GM19468 (cell line): Measurements from ENCODE around the gene SMAD1.
"Not testable (repeated sequence)": the region's sequence is repeated elsewhere in the genome, so short reads cannot be mapped to it uniquely, and the experiment has no call there.

Experiments used
- ATAC-seq: cut with Tn5 transposase; IDR thresholded peaks from one replicate; pipeline ENCODE4 v1.9.1; 2021; ENCODE audit warnings: mild to moderate bottlenecking, moderate library complexity, moderate number of reproducible peaks; ENCODE audit not compliant: unreplicated experiment; ENCODE audit errors: extremely low read depth

SMAD1 gene

GRCh38 chr4:145523117-145523516 is 41.5 kb downstream of the SMAD1 start:
- no peak for ATAC-seq

DNA sequence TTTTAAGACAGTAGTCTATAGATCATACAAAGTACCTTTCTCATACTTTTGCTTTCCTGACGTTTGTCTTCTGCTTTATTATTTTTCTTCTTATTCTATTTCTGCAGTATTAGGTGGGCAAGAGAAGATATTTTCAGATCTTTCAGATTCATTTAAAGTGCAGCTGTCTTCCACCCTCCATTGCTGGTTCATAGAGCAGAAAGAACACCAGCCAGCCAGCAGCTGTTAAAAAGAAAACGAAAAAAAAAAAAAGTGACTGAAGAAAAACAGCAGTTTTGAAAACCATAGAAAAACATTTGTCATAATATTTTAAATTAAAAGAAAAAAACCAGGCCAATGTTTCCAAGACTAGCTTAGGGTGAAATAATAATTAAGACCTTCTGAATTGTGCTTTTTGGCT is 42.9 kb downstream of the SMAD1 start:
- no peak for ATAC-seq

DNA sequence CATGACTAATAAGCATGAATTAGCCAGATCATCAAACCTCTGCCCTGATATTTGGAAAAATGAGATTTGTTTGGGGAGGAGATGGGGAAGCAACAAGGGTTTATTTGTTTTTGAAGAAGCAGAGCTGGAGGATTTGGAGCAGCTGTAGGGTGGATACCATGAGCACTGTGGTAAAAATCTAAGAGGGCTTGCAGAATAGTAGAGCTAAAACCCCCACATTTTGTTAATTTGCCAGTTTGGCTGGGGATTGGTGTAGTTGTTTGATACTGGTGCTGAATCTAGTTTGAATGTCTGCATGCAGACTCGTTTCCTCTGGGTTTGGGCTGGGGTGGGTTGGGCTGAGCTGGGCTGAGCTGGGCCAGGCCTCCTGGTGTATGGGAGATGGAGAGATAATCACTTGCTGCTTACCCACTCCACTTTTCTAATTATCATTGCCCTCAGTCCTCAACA is 43.7 kb downstream of the SMAD1 start:
- no peak for ATAC-seq

- no peak for ATAC-seq
Measured at GRCh38 chr4:145527773-145528172, 46.1 kb downstream of the SMAD1 start.

GRCh38 chr4:145528601-145529000 is 46.9 kb downstream of the SMAD1 start:
- no peak for ATAC-seq

DNA sequence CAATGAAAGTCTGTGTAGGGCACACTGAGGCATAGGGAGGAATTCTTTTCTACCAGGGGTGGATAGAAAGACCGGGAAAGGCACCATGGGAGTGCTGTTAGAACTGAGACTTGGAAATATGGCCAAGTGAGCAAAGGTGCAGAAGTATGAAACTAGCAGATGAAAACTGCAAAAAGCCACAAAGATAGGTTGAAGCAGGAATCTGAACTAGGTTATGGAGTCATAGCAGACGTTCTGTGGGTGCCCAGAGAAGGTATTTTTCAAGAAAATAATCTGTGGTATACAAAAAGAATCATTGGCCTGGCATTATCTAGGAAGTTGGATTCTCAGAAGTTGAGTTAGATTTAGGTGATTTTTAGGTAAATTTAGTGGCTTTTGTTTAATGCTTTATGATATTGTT is 48.5 kb downstream of the SMAD1 start:
- no peak for ATAC-seq

- no peak for ATAC-seq
Measured at GRCh38 chr4:145530662-145531061, 49.0 kb downstream of the SMAD1 start.

DNA sequence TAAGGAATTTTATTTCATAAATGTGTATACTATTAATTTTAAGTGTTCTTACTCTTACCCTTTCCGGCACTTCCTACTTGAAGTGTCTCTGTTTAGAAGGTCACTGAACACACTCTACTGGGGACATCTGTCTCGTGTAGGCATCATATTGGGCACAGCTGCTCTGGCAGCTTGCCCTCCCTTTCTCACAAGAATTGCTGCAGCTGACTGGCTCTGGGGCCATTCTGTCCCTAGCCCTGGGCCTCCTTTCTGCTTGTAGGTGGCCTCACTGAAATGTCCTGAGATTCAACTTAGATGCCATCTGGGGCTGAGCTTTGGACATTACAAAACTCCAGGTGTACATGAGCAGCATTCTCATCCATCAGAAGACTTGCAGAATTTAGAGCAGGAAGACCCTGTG is 49.6 kb downstream of the SMAD1 start:
- peak; percentile 36 for ATAC-seq

GRCh38 chr4:145531859-145532258 is 50.2 kb downstream of the SMAD1 start:
- ATAC-seq = no peak

- no peak for ATAC-seq
Measured at GRCh38 chr4:145533001-145533400, 51.3 kb downstream of the SMAD1 start.

- not testable (repeated sequence) for ATAC-seq
Measured at GRCh38 chr4:145533415-145533814, 51.8 kb downstream of the SMAD1 start.

DNA sequence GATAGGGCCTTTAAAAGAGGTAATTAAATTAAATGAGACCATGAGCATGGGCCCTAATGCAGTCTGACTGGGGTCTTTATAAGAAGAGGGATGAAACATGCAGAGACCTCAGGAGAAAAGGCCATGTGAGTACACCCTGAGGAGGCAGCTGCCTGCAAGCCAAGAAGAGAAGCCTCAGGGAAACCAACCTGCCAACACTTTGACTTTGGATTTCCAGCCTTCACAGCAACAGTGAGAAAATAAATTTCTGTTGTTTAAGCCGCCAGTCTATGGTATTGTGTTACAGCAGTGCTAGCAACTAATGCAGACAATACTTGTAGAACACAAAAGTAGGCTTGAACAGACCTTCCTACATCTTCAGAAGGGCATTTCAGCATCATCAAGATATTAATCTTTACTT is 52.3 kb downstream of the SMAD1 start:
- ATAC-seq = no peak

- no peak for ATAC-seq
Measured at GRCh38 chr4:145535202-145535601, 53.5 kb downstream of the SMAD1 start.

- no peak for ATAC-seq
Measured at GRCh38 chr4:145536044-145536443, 54.4 kb downstream of the SMAD1 start.

DNA sequence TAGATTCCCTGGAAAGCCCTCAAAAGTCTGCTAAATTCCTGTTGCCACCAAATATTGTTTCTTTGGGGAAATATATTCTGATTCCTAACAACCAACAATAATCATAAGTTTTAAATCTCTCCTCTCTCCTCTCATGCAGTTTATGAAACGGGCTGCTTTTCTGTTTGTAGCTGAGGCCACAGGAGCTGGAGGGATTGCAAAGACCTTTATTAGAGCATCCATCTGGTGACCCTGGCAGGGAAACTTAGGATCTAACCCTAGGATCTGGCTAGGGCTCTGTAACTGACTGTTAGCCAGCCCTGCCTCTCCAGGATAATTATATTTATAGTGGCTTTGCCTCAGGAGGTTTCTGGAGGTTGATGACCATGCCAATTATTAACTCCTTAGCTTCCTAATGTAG is 56.9 kb downstream of the SMAD1 start:
- no peak for ATAC-seq

GRCh38 chr4:145539671-145540070 is 58.0 kb downstream of the SMAD1 start:
- no peak for ATAC-seq

GRCh38 chr4:145540235-145540634 is 58.6 kb downstream of the SMAD1 start:
- no peak for ATAC-seq

DNA sequence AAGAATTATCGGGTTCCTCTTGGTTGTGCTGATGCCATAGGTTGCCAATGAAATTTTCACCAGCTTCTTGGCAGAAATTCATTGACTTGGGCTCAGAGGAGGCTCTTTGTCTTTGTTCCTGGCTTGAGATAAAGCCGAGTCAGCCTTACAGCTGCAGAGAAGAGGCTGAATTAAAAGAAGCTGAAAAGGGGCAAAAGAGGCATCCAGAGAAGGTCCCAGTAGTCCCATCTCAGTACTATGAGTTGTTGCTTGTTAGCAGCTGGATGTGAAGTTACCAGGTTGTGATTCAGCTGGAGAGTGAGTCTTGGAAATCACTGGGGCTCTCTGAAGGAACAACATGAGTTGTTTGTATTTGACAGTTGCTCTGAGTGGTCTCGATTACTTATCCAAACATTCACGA is 59.7 kb downstream of the SMAD1 start:
- no peak for ATAC-seq

GRCh38 chr4:145545031-145545430 is 63.4 kb downstream of the SMAD1 start:
- no peak for ATAC-seq

GRCh38 chr4:145545538-145546174 is 64.0 kb downstream of the SMAD1 start:
- no peak for ATAC-seq

DNA sequence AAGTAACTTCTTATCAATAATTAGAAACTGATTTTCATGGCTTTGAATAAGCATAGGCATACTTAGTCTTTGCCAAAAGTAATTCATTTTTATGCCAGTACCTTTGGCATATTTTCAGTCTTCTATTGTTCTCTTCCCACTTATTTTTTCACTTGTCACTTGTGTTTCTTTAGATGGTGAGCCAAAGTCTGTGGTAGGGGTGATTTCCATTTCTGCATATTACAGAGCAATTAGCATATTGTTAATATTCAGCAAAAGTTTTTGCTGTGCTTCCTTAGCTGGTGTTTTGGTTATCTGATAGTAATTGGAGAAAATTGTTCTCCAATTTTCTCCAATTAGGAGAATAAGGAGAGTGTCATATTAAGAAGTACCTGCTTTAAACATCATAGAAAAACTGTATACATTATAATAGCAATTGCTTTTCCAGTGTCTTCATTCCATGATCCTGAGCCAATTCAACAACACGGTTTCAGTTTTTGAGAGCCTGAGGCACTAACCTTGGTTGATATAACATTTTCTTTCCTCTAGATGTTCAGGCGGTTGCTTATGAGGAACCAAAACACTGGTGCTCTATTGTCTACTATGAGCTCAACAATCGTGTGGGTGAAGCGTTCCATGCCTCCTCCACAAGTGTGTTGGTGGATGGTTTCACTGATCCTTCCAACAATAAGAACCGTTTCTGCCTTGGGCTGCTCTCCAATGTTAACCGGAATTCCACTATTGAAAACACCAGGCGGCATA is 64.7 kb downstream of the SMAD1 start:
- no peak for ATAC-seq

DNA sequence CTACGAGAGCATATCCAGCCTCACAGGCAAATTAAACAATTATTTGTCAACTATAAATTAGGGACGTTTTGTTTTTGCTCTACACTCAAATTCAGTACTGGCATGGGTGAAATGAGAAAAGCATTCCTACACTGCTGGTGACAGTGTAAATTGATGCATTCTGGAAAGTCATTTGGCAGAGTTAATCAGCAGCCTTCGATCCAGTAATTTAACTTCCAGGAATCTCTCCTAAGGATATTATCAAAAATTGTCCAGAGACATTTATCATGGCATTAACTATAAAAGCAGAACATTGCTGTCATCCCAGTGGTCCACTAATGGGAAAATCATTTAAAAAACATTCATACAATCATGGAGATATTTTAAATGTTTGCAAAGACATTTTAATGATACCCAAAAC is 70.0 kb downstream of the SMAD1 start:
- ATAC-seq = no peak
